Activated CD8-positive, alpha-beta memory T cell treated with anti-CD3 and anti-CD28 coated beads, Interleukin-2, amount 10 ng/mL, durations not matched to agents 7 days and 5 days (primary cell): ENCODE results near the gene CFL1. TPM values are rescaled to one million over a fixed set of nuclear protein-coding genes. Genes with fewer than 3 reads are reported as not detected.
A peak's percentile ranks its signal among the peaks of the same experiment; 100 is the strongest.

ENCODE experiments used
- ATAC-seq: fragments of 150-1000 bp; cut with Tn5 transposase; one replicate; pipeline ENCODE4 v1.10.0; 2021; ENCODE audit warnings: moderate library complexity
- CTCF ChIA-PET: fragments of 350-600 bp; sonication (Branson Sonifier 250); formaldehyde crosslinking; loops from one replicate; lab custom pipeline; 2021; ENCODE audit warnings: antibody characterized with exemption; lab: Charles Lee
- DNase-seq: peaks from one replicate; pipeline ENCODE4 v3.0.0-alpha.2; 2020
- H3K27ac Mint-ChIP-seq: one replicate; pipeline ENCODE4 v1.8.0; 2021; ENCODE audit warnings: mild to moderate bottlenecking, mixed read lengths
- H3K27me3 Mint-ChIP-seq: one replicate; pipeline ENCODE4 v1.8.0; 2021; ENCODE audit warnings: mixed read lengths
- H3K36me3 Mint-ChIP-seq: one replicate; pipeline ENCODE4 v1.8.0; 2021; ENCODE audit warnings: mild to moderate bottlenecking, mixed read lengths
- H3K4me1 Mint-ChIP-seq: one replicate; pipeline ENCODE4 v1.8.0; 2021; ENCODE audit warnings: mixed read lengths
- H3K4me3 Mint-ChIP-seq: one replicate; pipeline ENCODE4 v1.8.0; 2021; ENCODE audit warnings: mild to moderate bottlenecking, moderate library complexity, mixed read lengths
- H3K9me3 Mint-ChIP-seq: one replicate; pipeline ENCODE4 v1.8.0; 2022; ENCODE audit warnings: low read depth, mixed read lengths
- total RNA-seq, 2 experiments: library from RNA; stranded (reverse); gene quantifications; one replicate each; pipeline ENCODE4 v1.2.3, GENCODE V29; 2021

The CFL1 gene
- total RNA-seq, 2 experiments from 2014 or later, result 1,745 to 1,753 TPM

- peak within 1 kb of the TSS; percentile 79 for H3K4me3 Mint-ChIP-seq
- peaks cover 4% of the 10 kb centered on the region for H3K27me3 Mint-ChIP-seq
- H3K36me3 Mint-ChIP-seq, result no peaks in the 10 kb centered on the region
- no peaks in the 10 kb centered on the region for H3K9me3 Mint-ChIP-seq
- peaks cover 46% of the 10 kb centered on the region for H3K4me1 Mint-ChIP-seq
- peak within 1 kb of the TSS; percentile 73 for H3K27ac Mint-ChIP-seq
- ATAC-seq, result no peak
- DNase-seq, result no peak
- CTCF ChIA-PET, result interaction anchor here (1.5 to 27.4 kb wide), 4 partner anchors 12 to 161 kb away, joined by 4 to 710 read pairs (median 44); partner anchors contain the start of genes CCDC85B, CFL1, CTSW and FIBP
Observed at GRCh38 chr11:65872586-65873317, 14.8 kb upstream of the CFL1 start, which contains the start of gene EFEMP2. Gene EFEMP2 (minus strand): TSS chr11:65872800. CDS start chr11:65872354, 446 bp downstream.

DNA sequence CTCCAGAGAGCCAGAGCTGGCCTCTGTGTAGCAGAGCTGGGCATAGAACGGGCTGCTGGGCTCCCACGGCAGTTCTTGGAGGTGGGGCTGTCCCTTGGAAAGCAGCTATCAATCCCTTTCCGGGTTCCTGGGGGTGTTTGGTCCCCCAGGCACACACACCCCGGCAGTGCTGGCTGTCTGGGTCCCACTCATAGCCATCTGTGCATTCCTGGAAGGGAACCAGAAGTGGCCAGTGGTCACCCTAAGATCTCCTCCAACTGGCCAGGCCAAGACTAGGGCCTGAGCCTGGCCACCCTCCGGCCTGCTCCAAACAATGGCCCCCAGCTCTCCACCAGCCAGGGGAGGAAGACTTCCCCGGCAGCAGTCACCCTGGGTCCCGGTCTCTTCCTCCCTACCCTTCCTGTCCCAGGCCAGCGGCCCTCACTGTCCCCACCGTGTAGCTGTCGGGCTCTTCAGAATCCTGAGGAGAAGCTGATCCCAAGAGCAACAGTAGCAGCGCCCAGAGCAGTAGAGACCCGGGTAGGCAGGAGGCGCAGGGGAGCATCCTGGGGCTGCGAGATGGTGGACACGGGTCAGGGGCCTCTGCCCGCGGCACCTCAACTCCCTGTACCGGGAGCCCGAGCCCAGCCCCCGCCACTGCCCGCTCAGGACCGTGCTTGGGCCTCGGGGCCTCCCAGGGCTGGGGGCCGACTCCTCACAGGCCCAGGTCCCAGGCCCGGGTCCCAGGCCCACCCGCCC, 14.0 kb upstream of the CFL1 start:
- CTCF ChIA-PET, result interaction anchor here (1.6 to 27.4 kb wide), 3 partner anchors 11 to 160 kb away, joined by 4 to 710 read pairs (median 83); partner anchors contain the start of genes CCDC85B, CFL1, CTSW and FIBP
- Mint-ChIP-seq H3K36me3 (peaks cover 5% of the 10 kb centered on the region), H3K27me3 (peaks cover 4% of the 10 kb centered on the region), H3K9me3 (no peaks in the 10 kb centered on the region), H3K4me1 (peaks cover 40% of the 10 kb centered on the region), H3K27ac (no peak overlapping the region), H3K4me3 (peak overlapping the region; percentile 7)
- no peak for ATAC-seq
- DNase-seq, result no peak

DNA sequence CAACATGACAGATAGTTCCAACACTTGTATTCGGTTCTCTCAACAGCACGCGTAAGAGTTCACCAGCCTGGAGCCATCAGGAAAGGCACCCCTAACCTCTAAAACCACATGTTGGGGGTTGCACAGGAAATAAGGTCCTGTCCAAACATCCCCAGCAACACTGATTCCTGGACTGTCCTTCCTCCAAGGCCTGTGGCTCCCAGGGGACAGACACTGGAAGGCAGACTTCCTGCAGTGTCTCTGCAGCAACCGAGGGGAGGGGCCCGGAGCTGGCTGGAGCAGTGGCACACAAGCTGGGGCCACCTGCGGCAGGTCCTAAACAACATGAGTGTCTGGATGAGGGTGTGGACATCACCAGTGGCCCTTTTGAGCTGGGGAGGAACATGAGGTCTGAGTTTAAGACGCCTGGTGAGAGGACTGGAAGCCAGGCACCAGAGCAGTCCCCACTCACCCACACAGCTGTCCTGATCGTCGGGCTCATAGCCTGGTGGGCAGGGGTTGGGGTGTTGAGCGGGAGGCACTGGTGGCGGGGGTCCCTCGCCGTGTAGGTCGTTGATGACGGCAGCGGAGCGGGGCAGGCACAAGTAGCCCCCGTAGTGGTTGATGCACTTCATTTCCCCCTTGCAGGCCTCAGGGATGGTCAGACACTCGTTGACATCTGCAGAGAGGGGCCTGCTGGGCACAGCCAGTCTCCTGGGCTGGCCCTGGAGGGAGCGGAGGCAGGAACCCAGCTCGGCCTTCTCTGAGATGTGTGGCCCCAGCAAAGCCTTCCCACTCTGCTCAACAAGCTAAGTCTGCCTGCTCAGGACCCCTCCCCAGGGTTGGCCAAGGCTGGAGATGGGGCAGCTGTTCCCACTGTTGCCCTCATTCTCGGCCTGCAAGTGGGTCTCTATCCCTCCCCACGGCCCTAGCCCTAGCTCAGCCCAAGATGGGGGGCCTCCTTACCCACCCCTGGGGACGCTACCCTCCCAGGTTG, 13.0 kb upstream of the CFL1 start:
- Mint-ChIP-seq H3K27me3 (peaks cover 4% of the 10 kb centered on the region), H3K9me3 (no peaks in the 10 kb centered on the region), H3K36me3 (peaks cover 9% of the 10 kb centered on the region), H3K27ac (no peak overlapping the region), H3K4me3 (no peak overlapping the region), H3K4me1 (peaks cover 37% of the 10 kb centered on the region)
- DNase-seq (no peak), ATAC-seq (no peak)
- CTCF ChIA-PET, result interaction anchor here (1.6 to 27.4 kb wide), 3 partner anchors 11 to 159 kb away, joined by 4 to 710 read pairs (median 83); partner anchors contain the start of genes CCDC85B, CFL1, CTSW and FIBP

DNA sequence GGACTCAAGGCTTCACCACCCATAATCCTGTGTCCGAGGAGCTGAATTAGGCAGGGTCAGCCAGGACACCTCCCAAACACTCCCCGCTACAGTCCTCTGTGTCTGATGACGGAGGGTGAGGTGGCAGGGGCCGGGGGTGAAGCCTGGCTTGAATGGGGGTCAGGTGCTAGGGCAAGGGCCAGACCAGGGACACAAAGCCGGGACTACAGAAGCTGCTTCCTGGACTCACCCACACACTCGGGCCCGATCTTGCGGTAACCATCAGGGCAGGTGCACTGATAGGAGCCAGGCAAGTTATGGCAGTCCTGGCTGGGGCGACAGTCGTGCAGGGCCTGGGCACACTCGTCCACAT, 12.3 kb upstream of the CFL1 start:
- no peaks in the 10 kb centered on the region for H3K9me3 Mint-ChIP-seq
- no peak overlapping the region for H3K27ac Mint-ChIP-seq
- DNase-seq (no peak), ATAC-seq (no peak)
- H3K4me1 Mint-ChIP-seq, result peaks cover 37% of the 10 kb centered on the region
- peaks cover 10% of the 10 kb centered on the region for H3K36me3 Mint-ChIP-seq
- CTCF ChIA-PET, result interaction anchor here (7.2 to 27.4 kb wide), 2 partner anchors 10 to 20 kb away, joined by 83 to 710 read pairs; partner anchors contain the start of genes CCDC85B, CFL1, CTSW and FIBP
- peaks cover 4% of the 10 kb centered on the region for H3K27me3 Mint-ChIP-seq
- H3K4me3 Mint-ChIP-seq, result no peak overlapping the region

- H3K36me3 Mint-ChIP-seq, result peaks cover 14% of the 10 kb centered on the region
- H3K4me1 Mint-ChIP-seq, result peaks cover 37% of the 10 kb centered on the region
- CTCF ChIA-PET, result interaction anchor here (7.2 to 27.4 kb wide), 2 partner anchors 9 to 21 kb away, joined by 83 to 710 read pairs; partner anchors contain the start of genes CCDC85B, CFL1, CTSW and FIBP
- peaks cover 4% of the 10 kb centered on the region for H3K27me3 Mint-ChIP-seq
- DNase-seq (no peak), ATAC-seq (no peak)
- no peak overlapping the region for H3K4me3 Mint-ChIP-seq
- H3K9me3 Mint-ChIP-seq, result no peaks in the 10 kb centered on the region
- no peak overlapping the region for H3K27ac Mint-ChIP-seq
Observed at GRCh38 chr11:65869643-65870306, 11.8 kb upstream of the CFL1 start.

DNA sequence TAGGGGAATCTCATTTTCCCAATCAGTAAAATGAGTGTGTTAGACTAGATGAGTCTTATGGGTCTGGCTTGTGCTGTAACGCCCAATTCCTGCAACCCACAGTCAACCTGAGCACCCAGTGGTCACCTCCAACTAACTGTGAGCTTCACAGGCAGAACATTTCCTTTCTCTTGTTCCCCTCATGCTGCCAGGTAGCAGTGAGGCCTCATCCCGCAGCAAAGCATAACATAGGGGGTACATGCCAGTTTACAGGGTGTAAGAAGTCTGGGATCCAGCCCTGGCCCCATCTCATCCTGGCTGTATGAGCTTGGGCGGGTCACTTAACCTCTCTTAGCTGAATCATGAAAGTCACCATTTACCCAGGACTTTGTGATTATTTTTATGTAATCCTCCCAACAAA, 10.9 kb upstream of the CFL1 start:
- DNase-seq (no peak), ATAC-seq (no peak)
- H3K4me1 Mint-ChIP-seq, result peaks cover 34% of the 10 kb centered on the region
- no peaks in the 10 kb centered on the region for H3K9me3 Mint-ChIP-seq
- no peak overlapping the region for H3K4me3 Mint-ChIP-seq
- H3K36me3 Mint-ChIP-seq, result peaks cover 16% of the 10 kb centered on the region
- CTCF ChIA-PET, result interaction anchor here (1.4 to 27.4 kb wide), 4 partner anchors 8 to 200 kb away, joined by 3 to 710 read pairs (median 43); partner anchors contain the start of genes CCDC85B, CFL1, CTSW and FIBP
- no peak overlapping the region for H3K27ac Mint-ChIP-seq
- H3K27me3 Mint-ChIP-seq, result peaks cover 4% of the 10 kb centered on the region

- CTCF ChIA-PET, result interaction anchor here (1.4 to 27.4 kb wide), 4 partner anchors 8 to 201 kb away, joined by 3 to 710 read pairs (median 43); partner anchors contain the start of genes CCDC85B, CFL1, CTSW and FIBP
- H3K4me1 Mint-ChIP-seq, result peaks cover 35% of the 10 kb centered on the region
- DNase-seq (no peak), ATAC-seq (peak; percentile 16)
- no peak overlapping the region for H3K27ac Mint-ChIP-seq
- H3K27me3 Mint-ChIP-seq, result peaks cover 3% of the 10 kb centered on the region
- H3K36me3 Mint-ChIP-seq, result peaks cover 21% of the 10 kb centered on the region
- no peaks in the 10 kb centered on the region for H3K9me3 Mint-ChIP-seq
- no peak overlapping the region for H3K4me3 Mint-ChIP-seq
Observed at GRCh38 chr11:65868076-65868667, 10.2 kb upstream of the CFL1 start.

DNA sequence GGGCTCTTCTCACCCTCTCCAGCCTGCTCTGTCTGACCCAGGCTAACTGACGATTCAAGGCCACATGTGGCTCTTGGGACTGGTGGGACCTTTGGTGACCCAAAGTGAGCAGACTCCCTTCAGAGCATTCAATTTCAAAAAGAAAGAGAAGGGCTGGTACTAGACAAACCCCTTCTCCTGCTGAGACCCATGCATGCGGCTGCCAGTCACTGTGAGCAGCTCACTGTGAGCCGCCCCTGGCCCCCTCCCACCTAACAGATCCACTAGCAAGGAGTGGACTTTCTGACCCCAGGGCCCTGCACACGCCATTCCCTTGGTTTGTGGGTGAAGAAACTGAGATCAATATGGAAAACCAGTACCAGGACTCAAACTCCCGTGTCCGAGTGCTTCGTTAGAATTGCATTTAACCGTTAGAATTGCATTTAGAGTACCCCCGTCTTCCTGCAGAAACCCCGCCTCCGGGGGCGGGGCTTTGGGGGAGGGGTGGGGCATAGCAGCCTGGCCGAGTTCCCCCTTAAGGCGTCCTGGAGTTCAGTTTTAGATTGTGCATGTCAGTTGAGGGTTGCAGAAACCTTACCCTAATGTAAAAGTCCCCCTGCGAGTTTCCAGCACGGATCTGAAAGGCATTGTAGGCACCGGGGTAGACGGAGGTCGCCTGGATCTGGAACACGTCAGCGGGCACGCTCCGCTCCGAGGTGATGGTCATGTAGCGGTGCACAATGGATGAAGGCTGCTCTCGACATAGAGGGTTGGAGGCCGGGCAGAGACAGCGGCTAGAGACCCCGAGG, 9.5 kb upstream of the CFL1 start:
- ATAC-seq (no peak), DNase-seq (no peak)
- CTCF ChIA-PET, result interaction anchor here (1.4 to 27.4 kb wide), 4 partner anchors 7 to 201 kb away, joined by 3 to 710 read pairs (median 43); partner anchors contain the start of genes CCDC85B, CFL1, CTSW and FIBP
- Mint-ChIP-seq H3K27ac (no peak overlapping the region), H3K4me3 (no peak overlapping the region), H3K36me3 (peaks cover 27% of the 10 kb centered on the region), H3K27me3 (no peaks in the 10 kb centered on the region), H3K9me3 (no peaks in the 10 kb centered on the region), H3K4me1 (peaks cover 38% of the 10 kb centered on the region)

DNA sequence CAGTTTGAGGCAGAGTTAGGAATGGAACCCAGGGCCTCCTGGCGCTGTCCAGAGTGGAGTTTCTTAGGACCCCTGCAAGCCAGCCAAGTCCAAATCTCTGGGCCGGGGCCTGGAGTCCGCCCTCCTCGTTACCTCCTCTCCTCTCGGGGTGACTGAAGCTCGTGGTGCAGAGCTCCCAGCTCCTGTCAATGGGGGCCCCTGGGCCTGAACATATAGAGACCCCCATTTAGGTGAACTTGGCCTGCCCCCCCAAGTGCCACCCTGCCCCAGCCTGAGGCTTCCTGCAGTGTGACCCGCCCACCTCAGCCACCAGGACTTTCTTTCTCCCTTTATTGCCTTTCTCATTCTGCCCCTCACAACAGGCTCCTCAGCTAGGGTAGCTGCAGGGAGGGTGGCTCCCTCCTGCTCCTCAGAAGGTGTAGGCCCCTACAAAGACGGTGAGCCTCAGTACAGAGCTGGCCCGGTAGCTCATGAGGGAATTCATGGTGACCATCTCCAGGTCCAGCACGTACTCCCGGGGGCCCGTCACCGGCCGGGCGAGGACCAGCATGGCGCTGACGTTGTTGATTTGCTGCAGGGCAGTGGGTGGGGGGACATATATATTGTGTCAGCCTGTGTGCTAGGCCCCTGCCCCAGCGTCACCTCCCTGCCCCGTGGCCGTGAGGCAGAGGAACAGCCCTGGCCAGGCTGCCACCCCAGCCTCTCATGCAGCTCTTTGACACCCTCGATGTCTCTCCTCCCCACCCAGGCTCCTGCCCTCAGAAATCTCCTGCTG, 8.7 kb upstream of the CFL1 start:
- Mint-ChIP-seq H3K36me3 (peaks cover 30% of the 10 kb centered on the region), H3K9me3 (no peaks in the 10 kb centered on the region), H3K4me3 (no peak overlapping the region), H3K4me1 (peaks cover 38% of the 10 kb centered on the region), H3K27ac (no peak overlapping the region), H3K27me3 (no peaks in the 10 kb centered on the region)
- ATAC-seq (no peak), DNase-seq (no peak)
- CTCF ChIA-PET, result interaction anchor here (27.4 kb wide), 1 partner anchor 24 kb away, joined by 710 read pairs; the partner anchor contains the start of genes CCDC85B, CTSW, FIBP and FOSL1

DNA sequence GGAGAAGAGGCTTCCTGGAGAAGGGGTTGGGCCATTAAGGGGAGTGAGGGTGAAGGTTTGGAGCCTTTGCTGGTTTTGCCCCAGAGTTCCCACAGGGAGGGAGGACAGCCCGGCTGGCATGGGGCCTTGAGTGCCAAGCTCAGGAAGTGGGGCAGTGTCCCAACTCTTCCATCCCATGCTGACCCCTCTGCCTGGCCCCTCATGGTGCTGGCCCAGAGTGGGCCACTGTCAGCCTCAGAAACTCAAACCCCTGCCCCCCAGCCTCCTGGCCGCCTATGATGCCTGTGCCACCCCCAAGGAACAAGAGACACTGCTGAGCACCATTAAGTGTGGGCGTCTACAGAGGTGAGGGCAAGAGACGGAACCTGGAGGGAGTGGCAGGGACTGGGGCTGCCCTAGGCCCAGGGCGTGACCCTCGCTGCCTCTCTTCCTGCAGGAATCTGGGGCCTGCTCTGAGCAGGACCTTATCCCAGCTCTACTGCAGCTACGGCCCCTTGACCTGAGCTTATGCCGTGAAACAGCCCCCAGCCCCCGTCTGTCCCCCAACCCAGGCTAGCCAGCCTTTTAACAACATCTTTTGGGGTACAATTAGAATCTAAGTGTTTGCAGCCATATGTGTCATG, 7.7 kb upstream of the CFL1 start:
- Mint-ChIP-seq H3K27ac (no peak overlapping the region), H3K27me3 (no peaks in the 10 kb centered on the region), H3K36me3 (peaks cover 36% of the 10 kb centered on the region), H3K4me3 (no peak overlapping the region), H3K4me1 (peaks cover 35% of the 10 kb centered on the region), H3K9me3 (no peaks in the 10 kb centered on the region)
- CTCF ChIA-PET, result interaction anchor here (27.4 kb wide), 1 partner anchor 25 kb away, joined by 710 read pairs; the partner anchor contains the start of genes CCDC85B, CTSW, FIBP and FOSL1
- no peak for ATAC-seq
- no peak for DNase-seq
